K562 (cell line): ENCODE measurements around the gene CRY2. TPM values are rescaled to one million over a fixed set of nuclear protein-coding genes. Genes with fewer than 3 reads are reported as not detected.

Experiments used
- BCLAF1 ChIP-seq, 2 experiments: fragments of 450-650 bp in 1 of 2; IDR thresholded peaks; 2 replicates each; pipeline ENCODE4 v1.6.1; 2011 to 2017; ENCODE audit warnings: low read depth in 2 of 2, antibody characterized with exemption in 1 of 2, borderline replicate concordance in 1 of 2, low read length in 1 of 2, mild to moderate bottlenecking in 1 of 2, mixed read lengths in 1 of 2; ENCODE audit not compliant: control insufficient read depth in 1 of 2
- BMI1 ChIP-seq: fragments of 150-350 bp; IDR thresholded peaks from 2 replicates; pipeline ENCODE4 v1.6.1; 2014; ENCODE audit warnings: low read length
- CLOCK ChIP-seq: fragments of 250-450 bp; sonication (Bioruptor Pico); IDR thresholded peaks from 2 replicates; pipeline ENCODE4 v1.4.0; 2020; ENCODE audit warnings: mild to moderate bottlenecking, moderate library complexity, borderline replicate concordance
- HMGN3 ChIP-seq: IDR thresholded peaks from 2 replicates; pipeline ENCODE4 v1.6.1; 2011; ENCODE audit warnings: borderline replicate concordance, low read depth, mild to moderate bottlenecking, mixed read lengths, low read length; ENCODE audit not compliant: insufficient read length; ENCODE audit errors: extremely low read depth
- IRF9 ChIP-seq: fragments of 450-650 bp; IDR thresholded peaks from 2 replicates; pipeline ENCODE4 v1.6.1; 2016; ENCODE audit warnings: missing biosample characterization, missing genetic modification characterization
- KHSRP ChIP-seq: fragments of 450-650 bp; IDR thresholded peaks from 2 replicates; pipeline ENCODE4 v1.6.1; 2017
- MEIS2 ChIP-seq: fragments of 450-650 bp; IDR thresholded peaks from 2 replicates; pipeline ENCODE4 v1.6.1; 2014; ENCODE audit warnings: mild to moderate bottlenecking; ENCODE audit not compliant: partially characterized antibody
- NR0B1 ChIP-seq: fragments of 450-650 bp; IDR thresholded peaks from one replicate; pipeline ENCODE4 v1.6.1; 2018; ENCODE audit warnings: mild to moderate bottlenecking, moderate library complexity; ENCODE audit not compliant: partially characterized antibody
- PRPF4 ChIP-seq: fragments of 200-400 bp; formaldehyde crosslinking; IDR thresholded peaks from one replicate; pipeline ENCODE4 v1.6.1; 2017; ENCODE audit warnings: low read length, low read depth, mild to moderate bottlenecking; ENCODE audit not compliant: insufficient read depth, poor library complexity, severe bottlenecking
- SFPQ ChIP-seq: fragments of 200-400 bp; formaldehyde crosslinking; IDR thresholded peaks from 2 replicates; pipeline ENCODE4 v1.6.1; 2017; ENCODE audit warnings: mild to moderate bottlenecking, low read depth, low read length, moderate library complexity
- SREBF1 ChIP-seq: fragments of 150-350 bp; IDR thresholded peaks from 2 replicates; pipeline ENCODE4 v1.6.1; 2014; ENCODE audit warnings: antibody characterized with exemption, low read depth, low read length, borderline replicate concordance
- SUPT5H ChIP-seq: fragments of 450-650 bp; IDR thresholded peaks from 2 replicates; pipeline ENCODE4 v1.6.1; 2016
- TBL1XR1 ChIP-seq, 2 experiments: IDR thresholded peaks; 2 replicates each; pipeline ENCODE4 v1.6.1; 2012; ENCODE audit warnings: improper control_type of control experiment in 2 of 2, low read length in 2 of 2, mild to moderate bottlenecking in 1 of 2
- TCF15 ChIP-seq: fragments of 250-450 bp; sonication (Bioruptor Pico); IDR thresholded peaks from 2 replicates; pipeline ENCODE4 v1.8.0; 2022; ENCODE audit warnings: moderate library complexity, mild to moderate bottlenecking, inconsistent platforms
- TFAM ChIP-seq: fragments of 250-450 bp; sonication (Bioruptor Pico); conservative IDR thresholded peaks from 2 replicates; pipeline ENCODE4 v1.5.0; 2021; ENCODE audit warnings: mild to moderate bottlenecking, moderate library complexity
- ZNF282 ChIP-seq: sonication (generic); formaldehyde crosslinking; IDR thresholded peaks from 2 replicates; pipeline ENCODE4 v1.8.1; 2023; ENCODE audit warnings: missing genetic modification reagents
- polyA plus RNA-seq, 8 experiments: library from polyadenylated mRNA; depleted of rRNA in 4 of 8; stranded (reverse) in 5 of 8; unstranded in 3 of 8; fragments of >200 nt; fragmentation: Nextera tagmentation in 2 of 8; fragmentation: Illumina TruSeq in 1 of 8; extraction: Ambion mirVana in 2 of 8; extraction: Trizol in 1 of 8; gene quantifications; 2 replicates each; pipeline versions ENCODE4 v1.2.1 to v1.2.3, GENCODE V29; 2011 to 2014; ENCODE audit warnings: inconsistent platforms in 1 of 8, missing spikeins in 1 of 8
- total RNA-seq, 7 experiments: library from RNA; depleted of rRNA in 6 of 7; stranded (reverse); fragments of >200 nt in 6 of 7; fragmentation: Illumina TruSeq in 2 of 7; extraction: Trizol in 2 of 7; gene quantifications; 2 replicates each; pipeline versions ENCODE4 v1.2.1 to v1.2.3, GENCODE V29; 2011 to 2021; ENCODE audit warnings: low replicate concordance in 1 of 7

The CRY2 gene
- total and polyA plus RNA-seq, 9 of the 15 experiments (the other 6 are each of a cell fraction or from before 2014, with no cell fraction given), result 2.3 to 23.9 (median 14.8) TPM

- TF ChIP-seq IRF9 (tag) (no peak), BCLAF1 (IDR thresholded peaks at IDR 0.05; ENCODE audit: borderline replicate concordance in 1 of 2, control insufficient read depth in 1 of 2, low read depth in 2 of 2, low read length in 1 of 2) (no peak), HMGN3 (no peak), CLOCK (CRISPR knock-in tag) (no peak), NR0B1 (no peak), SUPT5H (peak; percentile 67), BMI1 (no peak), TFAM (CRISPR knock-in tag) (no peak), SFPQ (no peak), SREBF1 (no peak), PRPF4 (no peak), TBL1XR1 (IDR thresholded peaks at IDR 0.05; ENCODE audit: low read length in 2 of 2) (no peak), ZNF282 (CRISPR knock-in tag) (no peak), TCF15 (CRISPR knock-in tag) (no peak), MEIS2 (no peak), KHSRP (no peak)
Measured at GRCh38 chr11:45918331-45918941, 71.2 kb downstream of the CRY2 start (continued).
